Measurements from ENCODE around the gene ZMYND8.
"Not testable (repeated sequence)": the region's sequence is repeated elsewhere in the genome, so short reads cannot be mapped to it uniquely, and the experiment has no call there.

The ZMYND8 gene

GRCh38 chr20:47209982-47210381 is 146.5 kb downstream of the ZMYND8 start:
- DNase-seq (ENCODE audit: low spot score), result no peak

- DNase-seq (ENCODE audit: low spot score), result no peak
Observed at GRCh38 chr20:47208534-47209174, 147.8 kb downstream of the ZMYND8 start.

- no peak for DNase-seq (ENCODE audit: low spot score)
Observed at GRCh38 chr20:47206962-47207641, 149.4 kb downstream of the ZMYND8 start.

- not testable (repeated sequence) for DNase-seq (ENCODE audit: low spot score)
Observed at GRCh38 chr20:47206552-47206951, 149.9 kb downstream of the ZMYND8 start.

GRCh38 chr20:47205577-47206123 is 150.8 kb downstream of the ZMYND8 start:
- DNase-seq (ENCODE audit: low spot score), result peak; percentile 81

- DNase-seq (ENCODE audit: low spot score), result not testable (repeated sequence)
Observed at GRCh38 chr20:47204850-47205122, 151.7 kb downstream of the ZMYND8 start.

GRCh38 chr20:47204008-47204849 is 152.3 kb downstream of the ZMYND8 start:
- DNase-seq (ENCODE audit: low spot score), result no peak

- DNase-seq (ENCODE audit: low spot score), result no peak
Observed at GRCh38 chr20:47202733-47203667, 153.5 kb downstream of the ZMYND8 start.

GRCh38 chr20:47201074-47201730 is 155.3 kb downstream of the ZMYND8 start:
- no peak for DNase-seq (ENCODE audit: low spot score)

- no peak for DNase-seq (ENCODE audit: low spot score)
Observed at GRCh38 chr20:47198996-47199552, 157.4 kb downstream of the ZMYND8 start.

- DNase-seq (ENCODE audit: low spot score), result no peak
Observed at GRCh38 chr20:47198254-47198671, 158.2 kb downstream of the ZMYND8 start.

- DNase-seq (ENCODE audit: low spot score), result peak; percentile 73
Observed at GRCh38 chr20:47196091-47197081, 160.1 kb downstream of the ZMYND8 start.

- no peak for DNase-seq (ENCODE audit: low spot score)
Observed at GRCh38 chr20:47195573-47195972, 160.9 kb downstream of the ZMYND8 start.

- no peak for DNase-seq (ENCODE audit: low spot score)
Observed at GRCh38 chr20:47191956-47192355, 164.5 kb downstream of the ZMYND8 start.

- DNase-seq (ENCODE audit: low spot score), result no peak
Observed at GRCh38 chr20:47191074-47191673, 165.3 kb downstream of the ZMYND8 start.

- no peak for DNase-seq (ENCODE audit: low spot score)
Observed at GRCh38 chr20:47189060-47189459, 167.4 kb downstream of the ZMYND8 start.

- DNase-seq (ENCODE audit: low spot score), result no peak
Observed at GRCh38 chr20:47188540-47188939, 168.0 kb downstream of the ZMYND8 start.

GRCh38 chr20:47187450-47188195 is 168.9 kb downstream of the ZMYND8 start:
- no peak for DNase-seq (ENCODE audit: low spot score)

Measured in SK-N-DZ (cell line).